ENCODE results near the gene IFNW1.
A peak's percentile ranks its signal among the peaks of the same experiment; 100 is the strongest.
"Not testable (repeated sequence)": the region's sequence is repeated elsewhere in the genome, so short reads cannot be mapped to it uniquely, and the experiment has no call there.

- TF ChIP-seq, protein P1, sequence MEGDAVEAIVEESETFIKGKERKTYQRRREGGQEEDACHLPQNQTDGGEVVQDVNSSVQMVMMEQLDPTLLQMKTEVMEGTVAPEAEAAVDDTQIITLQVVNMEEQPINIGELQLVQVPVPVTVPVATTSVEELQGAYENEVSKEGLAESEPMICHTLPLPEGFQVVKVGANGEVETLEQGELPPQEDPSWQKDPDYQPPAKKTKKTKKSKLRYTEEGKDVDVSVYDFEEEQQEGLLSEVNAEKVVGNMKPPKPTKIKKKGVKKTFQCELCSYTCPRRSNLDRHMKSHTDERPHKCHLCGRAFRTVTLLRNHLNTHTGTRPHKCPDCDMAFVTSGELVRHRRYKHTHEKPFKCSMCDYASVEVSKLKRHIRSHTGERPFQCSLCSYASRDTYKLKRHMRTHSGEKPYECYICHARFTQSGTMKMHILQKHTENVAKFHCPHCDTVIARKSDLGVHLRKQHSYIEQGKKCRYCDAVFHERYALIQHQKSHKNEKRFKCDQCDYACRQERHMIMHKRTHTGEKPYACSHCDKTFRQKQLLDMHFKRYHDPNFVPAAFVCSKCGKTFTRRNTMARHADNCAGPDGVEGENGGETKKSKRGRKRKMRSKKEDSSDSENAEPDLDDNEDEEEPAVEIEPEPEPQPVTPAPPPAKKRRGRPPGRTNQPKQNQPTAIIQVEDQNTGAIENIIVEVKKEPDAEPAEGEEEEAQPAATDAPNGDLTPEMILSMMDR (IDR thresholded peaks at IDR 0.05), result peak in 2 of 6 experiments; percentile 19 to 30
- not testable (repeated sequence) for TF ChIP-seq POLR2A (IDR thresholded peaks at IDR 0.05)
Measured at GRCh38 chr9:21182810-21183736, 41.4 kb upstream of the IFNW1 start.
